ENCODE measurements around the gene RASGRF1.

Gene RASGRF1

GRCh38 chr15:78983146-78983918 is 107.2 kb downstream of the RASGRF1 start:
- DNase-seq = no peak

- no peak for DNase-seq
Measured at GRCh38 chr15:78982736-78983135, 107.8 kb downstream of the RASGRF1 start.

- no peak for DNase-seq
Measured at GRCh38 chr15:78981532-78982313, 108.9 kb downstream of the RASGRF1 start.

GRCh38 chr15:78979456-78980320 is 110.9 kb downstream of the RASGRF1 start:
- peak; percentile 24 for DNase-seq

- no peak for DNase-seq
Measured at GRCh38 chr15:78978601-78979179, 111.9 kb downstream of the RASGRF1 start.

- no peak for DNase-seq
Measured at GRCh38 chr15:78977591-78978347, 112.8 kb downstream of the RASGRF1 start.

- no peak for DNase-seq
Measured at GRCh38 chr15:78977091-78977571, 113.4 kb downstream of the RASGRF1 start.

- DNase-seq = no peak
Measured at GRCh38 chr15:78976691-78977090, 113.9 kb downstream of the RASGRF1 start.

- no peak for DNase-seq
Measured at GRCh38 chr15:78974272-78974918, 116.2 kb downstream of the RASGRF1 start.

- DNase-seq = no peak
Measured at GRCh38 chr15:78969687-78970349, 120.8 kb downstream of the RASGRF1 start.

GRCh38 chr15:78968539-78969271 is 121.9 kb downstream of the RASGRF1 start:
- no peak for DNase-seq

- no peak for DNase-seq
Measured at GRCh38 chr15:78968114-78968513, 122.5 kb downstream of the RASGRF1 start.

GRCh38 chr15:78960308-78960707 is 130.3 kb downstream of the RASGRF1 start:
- DNase-seq = no peak

GRCh38 chr15:78959360-78959759 is 131.2 kb downstream of the RASGRF1 start:
- no peak for DNase-seq

GRCh38 chr15:78957416-78958093 is 133.0 kb downstream of the RASGRF1 start:
- no peak for DNase-seq

GRCh38 chr15:78956937-78957336 is 133.6 kb downstream of the RASGRF1 start:
- no peak for DNase-seq

GRCh38 chr15:78955355-78955754 is 135.2 kb downstream of the RASGRF1 start:
- DNase-seq = no peak

- no peak for DNase-seq
Measured at GRCh38 chr15:78951841-78952238, 138.7 kb downstream of the RASGRF1 start.

Data from NCI-H524 treated with DMSO at 0.1 percent for 48 hours (cell line).